Stimulated activated CD4-positive, alpha-beta T cell treated with anti-CD3 and anti-CD28 coated beads, Interleukin-4, amount 100 ng/mL, for 4 hours (primary cell): ENCODE results near the gene PMEPA1.

Experiments
- DNase-seq, 2 experiments: peaks; one replicate each; pipeline ENCODE4 v3.0.0-alpha.2; 2020

PMEPA1 gene

GRCh38 chr20:57735831-57736737 lies 26.3 kb upstream of the PMEPA1 start:
- DNase-seq = no peak

DNA sequence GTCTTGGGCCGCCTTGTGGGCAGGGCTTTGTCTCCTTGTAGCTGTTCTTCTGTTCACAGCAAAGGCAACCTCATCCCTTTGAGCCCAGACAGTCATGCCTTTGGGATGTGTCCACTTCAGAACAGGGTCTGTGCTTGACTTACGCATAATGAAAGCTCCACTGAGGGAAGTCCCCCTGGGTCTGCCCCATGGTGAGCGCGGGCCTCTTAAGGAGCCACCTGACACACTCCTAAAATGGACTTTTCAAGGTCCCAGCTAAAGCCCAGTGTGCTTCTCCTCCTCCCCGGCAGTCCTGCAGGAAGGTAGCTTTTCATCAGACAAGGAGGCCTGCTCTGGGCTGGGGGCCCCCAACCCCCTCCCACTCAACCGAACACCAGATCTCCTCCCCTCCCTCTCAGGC lies 24.9 kb upstream of the PMEPA1 start:
- no peak for DNase-seq

GRCh38 chr20:57732226-57732625 lies 22.4 kb upstream of the PMEPA1 start:
- no peak for DNase-seq

- no peak for DNase-seq
These were observed 18.9 kb upstream of the PMEPA1 start for GRCh38 chr20:57728762-57729161.

DNA sequence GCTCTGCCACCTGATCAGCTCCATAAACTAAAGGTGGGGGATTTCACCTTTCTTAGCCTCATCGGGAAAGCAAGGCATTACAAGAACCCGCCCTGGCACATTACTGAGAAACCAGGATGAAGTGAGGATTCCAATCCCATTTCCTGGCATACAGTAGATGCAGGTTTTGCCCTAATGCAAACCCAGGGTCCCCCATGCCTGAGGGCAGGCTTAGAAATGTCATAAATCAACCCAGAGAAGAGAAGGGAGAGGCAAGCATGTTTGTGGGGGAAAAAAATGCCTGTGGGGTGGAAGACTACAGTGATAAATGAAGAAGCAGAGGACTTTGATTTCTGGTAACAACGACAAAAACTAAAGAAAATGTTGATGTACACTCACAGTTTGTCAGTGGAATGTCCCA lies 18.0 kb upstream of the PMEPA1 start:
- DNase-seq = no peak

DNA sequence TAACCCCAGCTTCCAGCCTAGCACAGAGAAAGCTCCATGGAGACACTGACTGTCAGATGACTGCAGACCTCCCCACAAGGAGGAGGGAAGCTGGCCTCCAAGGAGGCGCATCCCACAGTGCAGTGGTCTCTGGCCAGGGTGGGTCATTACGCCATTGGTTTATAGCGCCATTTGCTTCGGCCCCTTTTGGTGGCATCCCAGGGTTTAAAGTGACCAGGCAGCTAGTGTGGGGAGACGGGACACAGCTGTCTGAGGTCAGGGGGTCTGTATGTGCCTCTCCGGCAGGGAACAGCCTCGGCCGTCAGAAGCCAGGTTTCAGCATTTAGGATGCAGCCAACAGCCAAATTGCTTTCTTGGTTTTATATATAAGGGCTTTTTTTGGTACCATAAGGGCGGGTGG lies 15.8 kb upstream of the PMEPA1 start:
- DNase-seq = no peak

DNA sequence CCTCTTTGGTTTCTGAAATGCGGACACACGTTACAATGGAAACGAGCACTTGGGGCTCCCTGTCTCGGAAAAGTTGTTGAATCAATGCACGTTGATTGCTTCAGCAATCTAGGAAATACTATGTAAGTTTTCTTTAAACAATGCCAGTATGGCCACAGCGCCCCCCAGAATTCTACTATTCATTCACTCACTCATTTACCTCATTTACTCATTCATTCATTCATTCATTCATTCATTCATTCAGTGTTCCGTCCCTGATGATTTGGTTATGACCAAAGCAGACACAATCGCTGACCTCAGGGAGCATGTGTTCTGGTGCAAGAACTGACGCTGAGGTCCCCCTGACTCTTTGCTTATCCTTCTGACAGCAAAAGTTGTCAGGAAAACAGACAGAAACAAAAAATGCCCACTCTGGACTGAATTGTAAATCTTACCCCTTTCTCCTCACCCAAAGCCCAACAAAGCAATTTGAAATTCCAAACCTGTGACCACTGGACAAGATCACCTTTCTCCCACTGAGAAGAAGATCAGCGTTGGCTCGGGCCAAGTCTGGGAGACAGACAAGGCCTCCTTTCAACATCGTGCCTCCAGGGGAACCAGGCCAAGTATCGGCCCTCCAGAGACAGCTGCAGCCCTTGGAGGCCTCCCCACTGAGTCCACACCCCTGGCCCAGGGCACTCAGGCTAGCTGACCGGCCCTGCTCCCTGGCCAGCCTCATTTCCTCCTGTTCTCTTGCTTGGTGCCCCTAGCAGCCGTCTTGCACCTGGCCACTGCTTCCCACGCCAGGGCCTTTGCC lies 15.0 kb upstream of the PMEPA1 start:
- no peak for DNase-seq

GRCh38 chr20:57723816-57724215 lies 14.0 kb upstream of the PMEPA1 start:
- DNase-seq = no peak

GRCh38 chr20:57719951-57720350 lies 10.1 kb upstream of the PMEPA1 start:
- DNase-seq = no peak

DNA sequence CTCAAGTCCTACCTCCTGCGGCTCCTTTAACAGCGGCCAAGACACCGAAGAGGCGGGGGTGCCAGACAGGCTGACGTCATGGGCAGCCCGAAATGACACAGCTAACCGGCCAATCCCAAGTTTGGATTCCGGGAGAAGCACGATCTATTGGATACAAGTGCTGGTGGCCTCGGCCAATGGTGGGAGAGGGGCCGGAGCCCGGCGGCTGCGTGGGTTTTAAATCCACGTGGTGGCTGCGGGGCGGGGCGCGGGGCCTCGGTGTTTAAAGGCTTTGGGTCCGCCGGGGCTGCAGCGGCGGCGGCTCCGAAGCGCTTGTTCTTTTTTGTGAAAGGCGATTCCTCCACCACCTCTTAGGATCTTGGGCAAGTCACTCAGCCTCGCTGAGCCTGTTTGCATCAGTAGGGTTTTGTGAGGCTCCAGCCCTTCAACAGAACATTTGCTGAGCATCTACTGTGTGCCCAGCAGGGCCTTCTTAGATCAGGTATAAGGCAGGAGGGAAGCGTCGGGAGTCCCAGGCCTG lies 8.7 kb upstream of the PMEPA1 start:
- peak; percentile 89 to 93 for DNase-seq

- no peak for DNase-seq
These were observed 8.0 kb upstream of the PMEPA1 start for GRCh38 chr20:57717797-57718196.

GRCh38 chr20:57716901-57717300 lies 7.1 kb upstream of the PMEPA1 start:
- DNase-seq = no peak

GRCh38 chr20:57716202-57716601 lies 6.4 kb upstream of the PMEPA1 start:
- no peak for DNase-seq

DNA sequence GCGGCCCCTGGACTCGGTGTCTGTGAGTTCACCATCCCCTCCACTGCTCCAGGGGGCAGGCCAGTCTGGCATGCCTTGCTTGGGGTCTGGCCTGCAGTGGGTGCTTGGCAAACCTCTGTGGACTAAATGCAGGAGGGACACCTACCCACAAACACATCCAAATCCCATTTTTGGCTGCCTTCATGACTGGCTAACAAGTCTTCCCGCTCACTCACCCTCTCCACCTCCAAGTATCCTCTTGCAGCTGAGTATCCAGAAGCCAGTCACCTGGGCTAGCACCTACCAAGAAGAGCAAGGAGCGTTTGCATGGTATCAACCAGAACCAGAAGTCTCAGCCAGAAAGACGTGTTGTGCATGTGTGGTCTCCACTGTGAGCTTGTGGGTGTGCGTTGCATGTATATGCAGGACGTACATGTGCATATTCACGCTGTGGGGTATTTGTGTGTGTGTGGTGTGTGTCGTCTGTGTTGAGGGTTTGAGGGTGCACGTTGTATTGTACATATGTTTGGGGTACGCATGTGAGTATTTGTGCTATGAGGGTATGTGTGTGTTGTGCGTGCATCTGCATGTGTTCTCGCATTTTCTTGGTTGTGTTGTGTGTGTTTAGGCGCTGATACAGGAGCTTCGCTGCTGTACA lies 5.6 kb upstream of the PMEPA1 start:
- no peak for DNase-seq

- DNase-seq = no peak
These were observed 4.8 kb upstream of the PMEPA1 start for GRCh38 chr20:57714409-57715267.

GRCh38 chr20:57713951-57714350 lies 4.1 kb upstream of the PMEPA1 start:
- DNase-seq = no peak

GRCh38 chr20:57713505-57713903 lies 3.7 kb upstream of the PMEPA1 start:
- no peak for DNase-seq

- no peak for DNase-seq
These were observed 3.2 kb upstream of the PMEPA1 start for GRCh38 chr20:57712851-57713504.

DNA sequence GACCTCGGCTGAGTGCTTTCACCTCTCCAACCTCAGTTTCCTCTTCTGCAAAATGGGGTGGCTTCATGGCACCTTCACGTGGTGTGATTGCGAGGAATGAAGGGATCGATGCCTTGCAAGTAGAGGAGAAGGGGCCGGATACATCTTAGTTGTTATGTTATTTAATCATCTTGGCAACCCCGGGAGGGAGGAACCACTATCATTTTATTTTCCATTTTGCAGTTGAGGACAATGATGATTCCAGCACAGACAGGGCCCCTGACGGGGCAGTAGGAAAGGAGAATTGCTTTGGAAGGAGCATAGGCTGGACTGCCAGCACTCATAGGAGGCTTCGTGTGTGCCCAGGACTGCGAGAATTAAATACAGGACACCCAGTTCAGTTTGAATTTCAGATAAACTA lies 2.5 kb upstream of the PMEPA1 start:
- no peak for DNase-seq

DNA sequence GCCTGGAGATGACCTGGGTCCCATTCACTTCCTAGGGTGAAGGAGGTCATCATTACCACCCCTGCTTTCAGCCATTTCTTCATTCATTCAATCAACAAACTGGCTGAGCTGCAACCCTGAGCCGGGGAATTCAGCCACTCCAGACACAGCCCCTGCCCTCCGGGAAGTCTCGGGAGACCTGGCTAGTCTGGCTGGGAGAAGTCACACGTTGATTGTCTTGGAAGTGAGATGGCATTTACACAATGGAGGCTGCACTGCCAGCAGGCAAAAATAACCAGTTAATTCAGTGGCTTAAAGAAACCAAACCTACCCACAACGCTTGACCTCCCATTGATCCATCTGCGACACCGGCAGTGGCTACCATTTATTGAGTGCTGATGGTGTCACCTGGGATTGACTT lies 2.0 kb upstream of the PMEPA1 start:
- DNase-seq = no peak

- DNase-seq = no peak
These were observed 1.5 kb upstream of the PMEPA1 start for GRCh38 chr20:57711311-57711712.

- no peak for DNase-seq
These were observed 1.0 kb upstream of the PMEPA1 start for GRCh38 chr20:57710841-57711240.
